IMR-90 (cell line): ENCODE results near the gene PRKCE.

ENCODE experiments used
- BHLHE40 ChIP-seq: fragments of 150-350 bp; IDR thresholded peaks from 2 replicates; pipeline ENCODE4 v1.6.1; 2016; ENCODE audit warnings: mild to moderate bottlenecking, low read depth, low read length
- CTCF ChIP-seq: conservative IDR thresholded peaks from 2 replicates; pipeline ENCODE4 v1.5.1; 2012; ENCODE audit warnings: mild to moderate bottlenecking, low read depth, low read length, improper control_type of control experiment
- POLR2A ChIP-seq: IDR thresholded peaks from 2 replicates; pipeline ENCODE4 v1.6.1; 2012; ENCODE audit warnings: mild to moderate bottlenecking, low read depth, low read length
- SMC3 ChIP-seq: fragments of 150-350 bp; IDR thresholded peaks from 2 replicates; pipeline ENCODE4 v1.6.1; 2016; ENCODE audit warnings: low read depth, mild to moderate bottlenecking, antibody characterized with exemption, low read length, moderate library complexity

- TF ChIP-seq CTCF (no peak), SMC3 (no peak), POLR2A (no peak), BHLHE40 (no peak)
Measured at GRCh38 chr2:45617496-45617895, 34.0 kb upstream of the PRKCE start.
